ENCODE measurements around the gene MR1.

The MR1 gene

GRCh38 chr1:181062836-181063428, 29.1 kb downstream of the MR1 start:
- DNase-seq (ENCODE audit: low spot score) = peak; percentile 84

GRCh38 chr1:181064011-181064623, 30.3 kb downstream of the MR1 start:
- DNase-seq (ENCODE audit: low spot score) = no peak

GRCh38 chr1:181064702-181065101, 30.9 kb downstream of the MR1 start:
- DNase-seq (ENCODE audit: low spot score) = no peak

- no peak for DNase-seq (ENCODE audit: low spot score)
Observed at GRCh38 chr1:181073638-181074037, 39.9 kb downstream of the MR1 start.

DNA sequence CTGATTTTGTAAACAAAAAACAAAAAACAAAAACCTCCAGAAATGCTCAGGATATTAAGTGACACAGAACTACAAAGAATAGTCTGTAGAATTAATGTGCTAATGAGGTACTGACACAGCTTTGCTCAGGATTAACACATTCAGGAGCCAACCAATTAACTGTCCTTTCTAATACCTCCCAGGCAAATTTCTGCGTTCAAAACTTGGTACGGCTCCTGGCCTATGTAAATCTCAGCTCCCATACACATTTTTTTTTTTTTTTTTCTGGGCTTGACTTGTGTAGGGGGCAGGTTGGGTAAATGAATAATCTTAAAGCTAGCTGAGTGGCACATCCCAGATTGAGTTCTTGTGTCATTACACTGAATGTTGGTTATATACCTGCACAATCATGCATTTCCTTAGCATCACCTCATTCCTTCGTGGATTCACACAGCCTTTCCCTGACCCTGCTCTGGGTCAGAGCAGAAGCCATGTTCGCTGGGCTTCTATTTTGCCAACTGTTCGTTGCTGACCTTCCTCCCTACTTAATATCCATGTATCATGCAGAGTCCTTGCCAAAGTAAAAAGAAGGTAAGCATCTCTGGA, 42.1 kb downstream of the MR1 start:
- no peak for DNase-seq (ENCODE audit: low spot score)

DNA sequence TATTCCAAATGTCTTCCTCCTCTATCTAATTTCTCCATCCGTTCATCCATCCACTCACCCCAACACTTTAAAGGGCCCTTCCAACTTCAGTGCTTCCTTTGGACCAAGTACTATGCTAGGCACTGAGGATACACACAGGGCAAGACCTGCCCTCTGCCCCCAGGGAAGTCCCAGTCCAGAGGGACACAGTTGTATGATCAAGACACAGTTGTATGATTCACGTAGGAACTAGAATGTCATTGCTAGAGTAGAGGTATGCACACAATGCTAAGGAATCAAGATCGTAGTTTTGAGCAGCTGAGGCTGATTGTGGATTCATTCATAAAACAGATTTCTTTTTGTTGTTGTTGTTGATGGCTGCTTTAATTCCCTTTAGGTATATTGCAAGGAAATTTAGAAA, 43.1 kb downstream of the MR1 start:
- no peak for DNase-seq (ENCODE audit: low spot score)

DNA sequence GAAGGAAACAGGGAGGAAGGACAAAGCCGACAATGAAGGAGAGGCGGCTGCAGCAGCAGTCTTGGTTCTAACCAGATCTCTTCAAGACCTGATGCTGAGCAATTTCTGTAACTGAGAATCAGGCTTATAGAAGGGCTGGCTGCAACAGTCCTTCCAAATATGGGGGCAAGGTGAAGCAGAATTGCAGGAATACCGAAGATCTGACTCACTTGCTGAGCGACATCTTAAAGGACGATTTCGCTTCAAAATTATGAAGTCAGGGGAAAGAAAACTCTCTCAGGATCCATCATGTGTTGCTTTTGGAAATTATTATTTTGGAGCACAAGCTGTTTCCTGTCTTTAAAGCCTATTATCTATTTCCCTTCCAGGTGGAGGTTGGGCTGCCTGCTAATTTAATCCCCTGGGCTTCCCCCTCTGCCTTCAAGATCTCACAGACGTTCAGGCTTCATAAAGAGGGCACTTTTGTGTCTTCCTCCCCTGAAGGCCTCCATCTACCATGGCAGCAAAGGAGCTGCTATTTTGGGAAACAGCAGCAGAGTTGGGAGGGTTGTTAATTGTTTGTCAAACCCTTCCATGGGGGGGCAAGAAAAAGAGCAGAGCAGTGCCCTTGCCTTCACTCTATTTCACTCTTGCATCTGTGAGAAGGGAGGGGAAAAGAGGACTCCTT, 43.9 kb downstream of the MR1 start:
- no peak for DNase-seq (ENCODE audit: low spot score)

GRCh38 chr1:181079382-181079781, 45.6 kb downstream of the MR1 start:
- no peak for DNase-seq (ENCODE audit: low spot score)

DNA sequence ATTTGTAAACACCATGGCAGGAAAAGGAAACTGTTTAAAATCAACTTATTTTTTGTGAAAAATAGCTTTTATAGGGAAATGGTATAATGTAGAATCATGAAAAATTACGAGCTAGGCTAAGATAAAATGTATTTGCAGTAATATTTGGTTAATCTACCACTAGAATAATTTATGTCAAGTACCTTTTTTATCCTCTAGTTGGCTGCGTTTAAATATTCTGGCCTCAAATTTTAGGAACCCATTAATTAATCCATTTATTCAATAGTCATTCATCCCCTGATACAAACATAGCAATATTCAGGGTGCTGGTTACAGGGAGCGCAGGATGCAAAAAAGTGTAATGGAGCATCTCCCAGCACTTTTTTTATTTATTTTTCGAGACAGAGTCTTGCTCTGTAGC, 46.1 kb downstream of the MR1 start:
- no peak for DNase-seq (ENCODE audit: low spot score)

GRCh38 chr1:181080556-181080955, 46.8 kb downstream of the MR1 start:
- no peak for DNase-seq (ENCODE audit: low spot score)

DNA sequence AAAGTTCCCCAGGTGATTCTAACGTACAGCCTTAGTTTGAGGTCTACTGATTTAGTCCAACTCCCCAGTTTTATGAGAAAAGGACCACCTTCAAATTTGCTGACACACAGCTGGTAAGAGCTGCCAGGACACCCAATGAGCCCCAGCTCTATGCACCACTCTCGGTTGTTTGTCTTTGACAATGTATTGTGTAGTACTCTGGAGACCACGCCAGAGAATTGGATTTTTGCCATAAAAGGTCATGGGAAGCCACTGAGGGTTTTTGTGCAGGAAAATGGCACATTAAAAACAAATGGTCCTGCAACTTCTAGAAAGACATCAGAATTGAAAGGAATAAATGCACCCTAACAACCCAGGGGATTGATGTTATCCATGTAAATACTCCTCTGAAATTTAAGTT, 47.6 kb downstream of the MR1 start:
- no peak for DNase-seq (ENCODE audit: low spot score)

DNA sequence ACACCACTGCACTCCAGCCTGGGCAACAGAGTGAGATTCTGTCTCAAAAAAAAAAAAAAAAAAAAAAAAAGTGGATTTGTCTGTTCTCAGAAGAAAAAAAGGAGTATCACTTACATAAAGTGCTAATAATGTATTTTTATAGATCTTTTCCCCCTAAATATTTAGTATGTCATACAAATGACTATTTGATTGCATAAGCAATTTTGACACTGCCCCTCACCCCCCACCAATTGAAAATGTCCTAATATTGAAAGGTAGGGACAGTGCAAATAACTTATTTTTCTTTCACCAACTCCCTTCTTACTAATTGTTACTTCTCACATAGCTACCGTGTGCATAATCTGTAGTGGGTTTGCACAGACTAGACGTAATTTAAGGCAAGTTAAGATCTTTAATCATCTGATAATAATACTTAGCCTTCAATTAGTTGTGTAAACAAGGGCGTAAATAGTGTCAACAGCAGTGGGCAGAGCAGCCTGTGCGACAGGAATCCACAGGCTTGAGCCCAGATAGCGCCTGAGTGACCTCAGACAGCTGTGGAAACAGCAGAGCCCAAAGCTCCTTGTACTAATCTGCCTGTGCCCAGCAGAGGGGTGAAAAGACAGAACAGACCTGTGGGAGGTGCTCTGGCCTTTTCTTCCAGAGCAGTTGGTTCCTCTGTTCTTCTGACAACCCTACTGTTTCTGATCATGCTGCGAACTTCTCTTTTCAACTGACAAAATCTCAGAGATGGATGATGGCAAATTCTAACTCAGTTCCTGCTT, 50.2 kb downstream of the MR1 start:
- DNase-seq (ENCODE audit: low spot score) = peak; percentile 58

DNA sequence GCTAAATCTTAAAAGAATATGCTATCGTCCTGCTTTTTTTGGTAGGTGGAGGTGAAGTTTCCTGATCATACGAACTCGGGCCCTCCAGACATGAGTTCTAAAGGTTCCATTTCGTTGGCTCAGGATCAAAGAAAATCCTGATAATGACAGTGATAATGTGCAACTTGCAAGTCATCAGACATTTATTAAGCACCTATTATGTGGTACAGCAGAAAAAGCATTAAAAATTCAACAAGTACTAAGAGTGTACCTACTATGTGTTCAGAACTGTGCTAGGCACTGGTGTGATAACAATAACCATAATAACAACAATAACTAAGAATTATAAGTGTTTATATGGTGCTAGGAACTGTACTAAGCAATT, 50.8 kb downstream of the MR1 start:
- DNase-seq (ENCODE audit: low spot score) = no peak

GRCh38 chr1:181086091-181086490, 52.3 kb downstream of the MR1 start:
- no peak for DNase-seq (ENCODE audit: low spot score)

GRCh38 chr1:181086926-181087325, 53.1 kb downstream of the MR1 start:
- no peak for DNase-seq (ENCODE audit: low spot score)

GRCh38 chr1:181087400-181087901, 53.7 kb downstream of the MR1 start:
- DNase-seq (ENCODE audit: low spot score) = no peak

- DNase-seq (ENCODE audit: low spot score) = peak; percentile 94
Observed at GRCh38 chr1:181088079-181089016, 54.6 kb downstream of the MR1 start, which contains the start of gene IER5. TSS of gene IER5 (plus strand) at chr1:181088700. CDS start at chr1:181088903, 203 bp downstream.

- DNase-seq (ENCODE audit: low spot score) = no peak
Observed at GRCh38 chr1:181089017-181089675, 55.4 kb downstream of the MR1 start.

- no peak for DNase-seq (ENCODE audit: low spot score)
Observed at GRCh38 chr1:181089676-181090544, 56.1 kb downstream of the MR1 start.

Measured in SK-N-DZ (cell line).